IMR-90 (cell line): ENCODE measurements around the gene MEGF8.

Source experiments
- CTCF ChIP-seq: conservative IDR thresholded peaks from 2 replicates; pipeline ENCODE4 v1.5.1; 2012; ENCODE audit warnings: mild to moderate bottlenecking, low read depth, low read length, improper control_type of control experiment
- RCOR1 ChIP-seq: IDR thresholded peaks from 2 replicates; pipeline ENCODE4 v1.6.1; 2012; ENCODE audit warnings: mild to moderate bottlenecking, low read length, improper control_type of control experiment; ENCODE audit not compliant: insufficient replicate concordance

- TF ChIP-seq CTCF, result no peak
- TF ChIP-seq RCOR1, result no peak
Observed at GRCh38 chr19:42280815-42281145, 44.7 kb upstream of the MEGF8 start.
